ENCODE measurements around the gene TRIM62.

DNA sequence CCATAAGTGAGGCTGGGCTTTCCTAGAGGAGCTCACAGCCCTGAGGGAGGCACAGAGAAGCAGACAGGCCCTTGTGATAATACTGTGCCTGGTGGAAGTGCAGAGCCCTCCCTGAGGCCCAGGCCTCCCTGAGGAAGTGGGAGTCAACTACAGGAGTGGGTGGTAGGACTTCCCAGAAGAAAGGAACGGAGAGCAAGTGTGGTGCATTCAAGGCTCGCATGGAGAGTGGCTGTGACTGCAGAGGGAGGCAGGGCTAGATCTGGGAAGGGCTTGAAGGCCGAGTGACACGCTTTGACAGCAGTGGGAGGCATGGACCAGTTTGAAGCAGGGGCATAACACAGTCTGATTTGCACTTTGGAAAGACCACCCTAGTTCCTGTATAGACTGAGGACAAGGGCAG lies 63.6 kb downstream of the TRIM62 start:
- TF ChIP-seq POLR2AphosphoS5 (IDR thresholded peaks at IDR 0.05; ENCODE audit: low read depth, low read length), result no peak
- no peak for TF ChIP-seq TAF1 (IDR thresholded peaks at IDR 0.05; ENCODE audit: low read depth, low read length)
- no peak for TF ChIP-seq POLR2A (IDR thresholded peaks at IDR 0.05; ENCODE audit: low read depth, low read length)
- TF ChIP-seq SPI1 (IDR thresholded peaks at IDR 0.05; ENCODE audit: low read depth, low read length), result no peak
- no peak for TF ChIP-seq PAX5 (IDR thresholded peaks at IDR 0.05; ENCODE audit: insufficient read depth, low read length, severe bottlenecking)
- no peak for TF ChIP-seq POU2F2 (IDR thresholded peaks at IDR 0.05; ENCODE audit: low read depth, low read length)

Measured in GM12891 (cell line).